ENCODE data around the gene SLC7A6OS. TPM values are rescaled to one million over a fixed set of nuclear protein-coding genes. Genes with fewer than 3 reads are reported as not detected.

The SLC7A6OS gene
- total RNA-seq, 1 donor from 2014 or later: 14.4 TPM

DNA sequence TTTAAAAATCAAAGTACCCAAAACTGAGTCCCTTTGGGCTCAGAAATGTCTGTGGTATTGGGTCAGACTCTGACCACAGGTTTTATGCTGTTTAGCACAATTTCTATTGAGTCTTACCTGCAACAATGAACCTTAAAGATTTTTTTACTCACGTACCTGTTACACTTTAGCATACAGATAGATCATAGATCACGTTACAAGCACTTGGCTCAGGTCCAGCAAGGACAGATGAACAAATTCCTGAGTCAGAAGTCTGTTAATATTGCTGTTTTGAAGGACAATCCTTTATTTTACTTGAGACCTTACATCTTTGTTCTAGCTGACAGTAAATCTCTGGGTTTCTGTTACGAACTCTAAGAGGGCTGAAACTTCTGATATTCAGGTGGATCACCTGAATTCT lies 12.8 kb downstream of the SLC7A6OS start:
- no peaks in the 10 kb centered on the region for H3K9me3 ChIP-seq
- peaks cover 82 to 97% of the 10 kb centered on the region in 2 donors for H3K36me3 ChIP-seq
- intact Hi-C loops (cut with DNase I): no loop called here
- no peak overlapping the region for H3K4me3 ChIP-seq
- TF ChIP-seq, protein P1, sequence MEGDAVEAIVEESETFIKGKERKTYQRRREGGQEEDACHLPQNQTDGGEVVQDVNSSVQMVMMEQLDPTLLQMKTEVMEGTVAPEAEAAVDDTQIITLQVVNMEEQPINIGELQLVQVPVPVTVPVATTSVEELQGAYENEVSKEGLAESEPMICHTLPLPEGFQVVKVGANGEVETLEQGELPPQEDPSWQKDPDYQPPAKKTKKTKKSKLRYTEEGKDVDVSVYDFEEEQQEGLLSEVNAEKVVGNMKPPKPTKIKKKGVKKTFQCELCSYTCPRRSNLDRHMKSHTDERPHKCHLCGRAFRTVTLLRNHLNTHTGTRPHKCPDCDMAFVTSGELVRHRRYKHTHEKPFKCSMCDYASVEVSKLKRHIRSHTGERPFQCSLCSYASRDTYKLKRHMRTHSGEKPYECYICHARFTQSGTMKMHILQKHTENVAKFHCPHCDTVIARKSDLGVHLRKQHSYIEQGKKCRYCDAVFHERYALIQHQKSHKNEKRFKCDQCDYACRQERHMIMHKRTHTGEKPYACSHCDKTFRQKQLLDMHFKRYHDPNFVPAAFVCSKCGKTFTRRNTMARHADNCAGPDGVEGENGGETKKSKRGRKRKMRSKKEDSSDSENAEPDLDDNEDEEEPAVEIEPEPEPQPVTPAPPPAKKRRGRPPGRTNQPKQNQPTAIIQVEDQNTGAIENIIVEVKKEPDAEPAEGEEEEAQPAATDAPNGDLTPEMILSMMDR (IDR thresholded peaks at IDR 0.05): no peak
- no peaks in the 10 kb centered on the region for H3K4me1 ChIP-seq
- H3K27me3 ChIP-seq: no peaks in the 10 kb centered on the region
- H3K27ac ChIP-seq: peak overlapping the region in 1 of 2 donors; percentile 34
- no peak for DNase-seq (ENCODE audit: low spot score in 2 of 2)

DNA sequence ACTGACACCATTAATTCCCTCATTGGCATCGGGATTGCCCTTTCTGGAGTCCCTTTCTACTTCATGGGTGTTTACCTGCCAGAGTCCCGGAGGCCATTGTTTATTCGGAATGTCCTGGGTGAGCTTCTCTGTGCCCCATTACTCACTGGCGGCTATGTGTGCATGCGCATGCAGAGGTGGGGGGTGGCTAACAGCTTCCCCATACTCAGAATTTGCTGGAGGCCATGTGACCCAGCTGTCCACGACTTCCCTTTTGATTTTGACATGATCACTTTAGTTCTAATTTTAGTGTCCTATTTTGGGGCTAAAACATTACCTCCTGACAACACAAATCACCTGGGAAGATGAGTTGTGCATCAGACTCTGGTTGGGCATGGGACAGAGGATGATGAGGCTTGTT lies 14.1 kb downstream of the SLC7A6OS start:
- Histone ChIP-seq H3K4me1 (no peaks in the 10 kb centered on the region), H3K27ac (no peak overlapping the region), H3K4me3 (no peak overlapping the region), H3K27me3 (no peaks in the 10 kb centered on the region), H3K36me3 (peaks cover 79 to 97% of the 10 kb centered on the region in 2 donors), H3K9me3 (no peaks in the 10 kb centered on the region)
- intact Hi-C loops (cut with DNase I): no loop called here
- TF ChIP-seq, protein P1 (IDR thresholded peaks at IDR 0.05): no peak
- DNase-seq (ENCODE audit: low spot score in 2 of 2): no peak

DNA sequence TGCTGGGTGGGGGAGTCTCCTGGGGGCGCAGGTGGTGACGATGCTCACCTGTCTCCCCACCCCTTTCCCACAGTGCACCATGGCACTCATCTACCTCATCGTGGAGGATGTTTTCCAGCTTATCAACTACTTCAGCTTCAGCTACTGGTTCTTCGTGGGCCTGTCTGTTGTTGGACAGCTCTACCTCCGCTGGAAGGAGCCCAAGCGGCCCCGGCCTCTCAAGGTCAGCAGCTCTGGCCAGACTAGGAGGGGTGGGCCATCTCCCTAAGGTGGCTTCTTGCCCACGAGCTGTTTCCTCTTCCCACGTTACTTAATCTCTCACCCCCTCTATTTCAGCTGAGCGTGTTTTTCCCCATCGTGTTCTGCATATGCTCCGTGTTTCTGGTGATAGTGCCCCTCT lies 14.5 kb downstream of the SLC7A6OS start:
- Histone ChIP-seq H3K36me3 (peaks cover 81 to 97% of the 10 kb centered on the region in 2 donors), H3K4me3 (no peak overlapping the region), H3K27ac (no peak overlapping the region), H3K27me3 (no peaks in the 10 kb centered on the region), H3K9me3 (no peaks in the 10 kb centered on the region), H3K4me1 (no peaks in the 10 kb centered on the region)
- intact Hi-C loops (cut with DNase I): no loop called here
- TF ChIP-seq, protein P1 (IDR thresholded peaks at IDR 0.05): no peak
- no peak for DNase-seq (ENCODE audit: low spot score in 2 of 2)

DNA sequence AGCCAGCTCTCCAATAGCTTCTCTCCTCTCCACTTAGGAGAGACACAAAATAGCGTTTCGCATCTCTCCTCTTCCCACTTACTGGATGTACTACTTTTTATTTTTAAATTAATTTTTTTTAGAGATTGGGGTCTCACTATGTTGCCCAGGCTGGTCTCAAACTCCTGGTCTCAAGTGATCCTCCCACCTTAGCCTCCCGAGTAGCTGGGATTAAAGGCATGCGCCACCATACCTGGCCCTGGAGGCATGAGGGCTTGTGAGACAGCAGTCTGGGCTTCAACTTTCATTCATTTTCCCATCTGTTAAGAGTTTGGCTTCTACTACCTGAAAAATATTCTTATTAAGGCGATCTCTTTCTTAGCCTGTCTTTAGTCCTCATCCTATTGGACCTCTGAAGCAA lies 18.3 kb downstream of the SLC7A6OS start:
- H3K4me1 ChIP-seq: peaks cover 17 to 26% of the 10 kb centered on the region in 2 donors
- H3K36me3 ChIP-seq: peaks cover 62 to 71% of the 10 kb centered on the region in 2 donors
- H3K9me3 ChIP-seq: no peaks in the 10 kb centered on the region
- H3K4me3 ChIP-seq: no peak overlapping the region
- no peaks in the 10 kb centered on the region for H3K27me3 ChIP-seq
- no peak for DNase-seq (ENCODE audit: low spot score in 2 of 2)
- intact Hi-C loops (cut with DNase I): no loop called here
- TF ChIP-seq, protein P1 (IDR thresholded peaks at IDR 0.05): no peak
- no peak overlapping the region for H3K27ac ChIP-seq

DNA sequence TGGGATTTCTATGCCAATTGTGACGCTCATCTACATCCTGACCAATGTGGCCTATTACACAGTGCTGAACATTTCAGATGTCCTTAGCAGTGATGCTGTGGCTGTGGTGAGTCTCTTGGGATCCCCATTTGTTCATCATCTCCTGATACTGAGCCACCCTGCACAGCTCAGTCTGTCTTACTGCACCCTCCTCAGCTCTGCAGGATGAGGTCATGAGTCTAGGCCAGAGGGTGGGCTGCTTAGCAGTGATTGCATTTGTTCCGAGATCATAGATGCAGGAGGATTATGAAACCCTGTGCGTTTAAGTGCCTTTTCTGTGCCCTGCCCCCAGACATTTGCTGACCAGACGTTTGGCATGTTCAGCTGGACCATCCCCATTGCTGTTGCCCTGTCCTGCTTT lies 19.5 kb downstream of the SLC7A6OS start:
- DNase-seq (ENCODE audit: low spot score in 2 of 2): no peak
- Histone ChIP-seq H3K4me1 (peaks cover 18 to 36% of the 10 kb centered on the region in 2 donors), H3K36me3 (peaks cover 56 to 59% of the 10 kb centered on the region in 2 donors), H3K4me3 (no peak overlapping the region), H3K27ac (peak overlapping the region in 1 of 2 donors; percentile 47), H3K27me3 (no peaks in the 10 kb centered on the region), H3K9me3 (no peaks in the 10 kb centered on the region)
- TF ChIP-seq, protein P1 (IDR thresholded peaks at IDR 0.05): no peak
- intact Hi-C loops (cut with DNase I): no loop called here

DNA sequence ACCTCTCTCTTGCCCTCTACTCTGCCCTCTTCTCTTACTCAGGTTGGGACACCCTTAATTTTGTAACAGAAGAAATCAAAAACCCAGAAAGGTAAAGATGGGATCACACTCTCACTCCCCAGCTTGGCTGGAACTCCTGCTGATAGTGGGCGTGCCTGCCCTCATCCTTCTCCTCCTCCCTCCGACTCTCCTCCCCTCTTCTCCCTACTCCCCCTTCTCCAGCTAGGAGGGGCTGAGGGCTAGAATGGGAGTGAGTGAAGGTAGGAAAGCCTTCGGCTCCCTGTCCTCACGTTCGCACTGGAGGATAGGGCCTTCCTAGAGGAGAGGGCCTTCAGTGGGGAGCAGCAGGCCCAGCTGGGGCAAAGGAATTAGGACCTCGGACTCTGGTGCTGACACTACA lies 20.3 kb downstream of the SLC7A6OS start:
- TF ChIP-seq, protein P1 (IDR thresholded peaks at IDR 0.05): no peak
- H3K4me1 ChIP-seq: peaks cover 18 to 36% of the 10 kb centered on the region in 2 donors
- H3K9me3 ChIP-seq: no peaks in the 10 kb centered on the region
- H3K27ac ChIP-seq: peak overlapping the region; percentile 47 to 85
- no peak overlapping the region for H3K4me3 ChIP-seq
- no peak for DNase-seq (ENCODE audit: low spot score in 2 of 2)
- H3K27me3 ChIP-seq: no peaks in the 10 kb centered on the region
- intact Hi-C loops (cut with DNase I): no loop called here
- H3K36me3 ChIP-seq: peaks cover 49 to 51% of the 10 kb centered on the region in 2 donors

Data from ascending aorta (tissue), 2 donors.